Uterus (tissue), 2 donors: ENCODE data around the gene USP53.

ENCODE experiments used
- CTCF ChIP-seq, 4 experiments: fragments of 200-600 bp in 2 of 4; fragments of 450-650 bp in 2 of 4; sonication (generic) in 2 of 4; IDR thresholded peaks; one replicate each; pipeline ENCODE4 v1.5.1; 2016 to 2019; ENCODE audit warnings: antibody characterized with exemption in 4 of 4, mild to moderate bottlenecking in 2 of 4, moderate library complexity in 1 of 4
- POLR2A ChIP-seq, 2 donors: fragments of 450-650 bp; IDR thresholded peaks; one replicate each; pipeline ENCODE4 v1.6.1; 2016; ENCODE audit warnings: antibody characterized with exemption in 2 of 2, mild to moderate bottlenecking in 1 of 2, moderate library complexity in 1 of 2

- TF ChIP-seq CTCF (IDR thresholded peaks at IDR 0.05) (no peak), POLR2A (IDR thresholded peaks at IDR 0.05) (no peak)
These were observed 3.4 kb upstream of the USP53 start for GRCh38 chr4:119209077-119209476.
